HEK293T (cell line): ENCODE results near the gene MTA2.
A peak's percentile ranks its signal among the peaks of the same experiment; 100 is the strongest.
"Not testable (repeated sequence)": the region's sequence is repeated elsewhere in the genome, so short reads cannot be mapped to it uniquely, and the experiment has no call there.

ENCODE experiments used
- CTCF ChIA-PET: fragments of 350-600 bp; formaldehyde crosslinking; extraction: SDS; loops from one replicate; lab custom pipeline; 2021; ENCODE audit warnings: antibody characterized with exemption, inconsistent platforms; lab: Yijun Ruan, JAX
- POLR2A ChIA-PET: fragments of 350-600 bp; formaldehyde crosslinking; extraction: SDS; loops from one replicate; lab custom pipeline; 2020; ENCODE audit warnings: antibody characterized with exemption, inconsistent platforms; lab: Yijun Ruan, JAX
- DNase-seq: peaks from one replicate; pipeline ENCODE4 v3.0.0; 2012; ENCODE audit warnings: mixed read lengths; ENCODE audit errors: extremely low spot score
- ARNT ChIP-seq: fragments of 450-650 bp; IDR thresholded peaks from 2 replicates; pipeline ENCODE4 v1.6.1; 2017; ENCODE audit warnings: mild to moderate bottlenecking
- BHLHE40 ChIP-seq: fragments of 450-650 bp; IDR thresholded peaks from 2 replicates; pipeline ENCODE4 v1.6.1; 2016; ENCODE audit warnings: mild to moderate bottlenecking, moderate library complexity, borderline replicate concordance
- CTBP1 ChIP-seq: fragments of 450-650 bp; IDR thresholded peaks from 2 replicates; pipeline ENCODE4 v1.6.1; 2016; ENCODE audit warnings: borderline replicate concordance
- ELF4 ChIP-seq: fragments of 450-650 bp; IDR thresholded peaks from 2 replicates; pipeline ENCODE4 v1.6.1; 2017; ENCODE audit warnings: antibody characterized with exemption
- FOXA1 ChIP-seq: fragments of 450-650 bp; IDR thresholded peaks from 2 replicates; pipeline ENCODE4 v1.6.1; 2016; ENCODE audit warnings: mild to moderate bottlenecking
- FOXK2 ChIP-seq: fragments of 450-650 bp; IDR thresholded peaks from 2 replicates; pipeline ENCODE4 v1.6.1; 2016; ENCODE audit warnings: mild to moderate bottlenecking
- FOXM1 ChIP-seq: fragments of 450-650 bp; IDR thresholded peaks from 2 replicates; pipeline ENCODE4 v1.6.1; 2017; ENCODE audit warnings: mild to moderate bottlenecking, borderline replicate concordance
- HDGF ChIP-seq: fragments of 450-650 bp; IDR thresholded peaks from 2 replicates; pipeline ENCODE4 v1.6.1; 2017; ENCODE audit warnings: antibody characterized with exemption, borderline replicate concordance
- L3MBTL2 ChIP-seq: fragments of 450-650 bp; conservative IDR thresholded peaks from 2 replicates; pipeline ENCODE4 v1.6.1; 2016; ENCODE audit warnings: mild to moderate bottlenecking
- LEF1 ChIP-seq: fragments of 450-650 bp; IDR thresholded peaks from 2 replicates; pipeline ENCODE4 v1.6.1; 2017; ENCODE audit warnings: mild to moderate bottlenecking, borderline replicate concordance
- NFRKB ChIP-seq: fragments of 450-650 bp; IDR thresholded peaks from 2 replicates; pipeline ENCODE4 v1.6.1; 2016; ENCODE audit warnings: mild to moderate bottlenecking, moderate library complexity
- SP1 ChIP-seq: fragments of 450-650 bp; IDR thresholded peaks from 2 replicates; pipeline ENCODE4 v1.6.1; 2017
- SUZ12 ChIP-seq: fragments of 450-650 bp; IDR thresholded peaks from 2 replicates; pipeline ENCODE4 v1.6.1; 2016; ENCODE audit warnings: mild to moderate bottlenecking
- TARDBP ChIP-seq: fragments of 450-650 bp; IDR thresholded peaks from 2 replicates; pipeline ENCODE4 v1.6.1; 2016
- ZNF384 ChIP-seq: fragments of 450-650 bp; IDR thresholded peaks from 2 replicates; pipeline ENCODE4 v1.6.1; 2016
- TF ChIP-seq, protein P1 (sequence below): fragments of 450-650 bp; IDR thresholded peaks from 2 replicates; pipeline ENCODE4 v1.6.1; 2016

MTA2 gene

DNA sequence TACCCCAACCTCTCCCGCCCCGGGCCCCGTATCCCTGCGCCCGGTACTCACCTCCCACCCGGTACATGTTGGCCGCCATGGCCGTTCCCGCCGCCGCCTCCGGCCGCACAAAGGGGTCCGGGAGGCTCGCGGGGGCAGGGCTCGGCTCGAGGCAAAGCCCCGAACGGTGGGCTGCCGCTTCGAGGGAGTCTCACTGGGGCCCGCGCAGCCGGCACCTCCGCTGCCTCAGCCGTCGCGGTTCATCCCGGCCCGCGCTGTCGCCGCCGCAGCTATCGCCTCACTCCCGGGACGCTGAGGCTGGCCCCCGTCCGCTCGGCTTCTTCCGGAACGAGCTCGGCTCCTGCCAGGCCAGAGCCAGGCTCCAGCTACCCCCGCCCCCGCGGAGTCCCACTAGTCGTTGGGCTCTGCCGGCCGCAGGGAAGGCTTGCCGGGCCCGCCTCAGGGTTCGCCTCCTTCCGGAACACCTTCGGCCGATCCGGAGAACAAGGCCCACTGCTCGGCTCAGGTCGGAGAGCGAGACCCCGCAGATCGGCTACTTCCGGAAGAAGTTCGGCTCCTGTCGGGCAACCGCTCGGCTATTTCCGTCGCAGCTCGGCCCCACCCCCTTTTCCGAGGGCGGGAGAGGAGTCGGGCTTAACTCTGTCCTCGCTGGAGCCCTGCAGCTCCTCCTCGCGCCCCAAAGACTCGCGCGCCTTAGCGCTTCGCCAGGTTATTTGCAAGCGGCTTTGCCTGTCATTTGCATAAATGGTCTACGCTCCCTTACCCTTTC is at the start of gene MTA2:
Gene MTA2 (minus strand): TSS at position 494 of the 769 bp plus-strand sequence. CDS start 415 bp downstream, at position 79.
- CTCF ChIA-PET: interaction anchor here (0.6 to 2.1 kb wide), 6 partner anchors 9 to 177 kb away, joined by 3 to 9 read pairs (median 8); partner anchors contain the start of genes EML3 and TUT1

DNA sequence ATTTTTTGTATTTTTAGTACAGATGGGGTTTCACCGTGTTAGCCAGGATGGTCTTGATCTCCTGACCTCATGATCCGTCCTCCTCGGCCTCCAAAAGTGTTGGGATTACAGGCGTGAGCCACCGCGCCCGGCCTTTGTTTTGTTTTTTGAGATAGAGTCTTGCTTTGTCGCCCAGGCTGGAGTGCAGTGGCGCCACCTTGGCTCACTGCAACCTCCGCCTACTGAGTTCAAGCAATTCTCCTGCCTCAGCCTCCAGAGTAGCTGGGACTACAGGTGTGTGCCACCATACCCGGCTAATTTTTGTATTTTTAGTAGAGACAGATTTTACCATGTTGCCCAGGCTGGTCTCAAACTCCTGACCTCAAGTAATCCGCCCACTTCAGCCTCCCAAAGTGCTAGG is 48.6 kb upstream of the MTA2 start:
- CTCF ChIA-PET: interaction anchor here (1.0 kb wide), 1 partner anchor 97 kb away, joined by 3 read pairs; no protein-coding TSS in a partner anchor
- POLR2A ChIA-PET: interaction anchor here (0.9 to 1.3 kb wide), 5 partner anchors 15 to 59 kb away, joined by 3 to 6 read pairs (median 5); partner anchors contain the start of genes C11orf98, CSKMT, LBHD1 and MTA2
- DNase-seq: not testable (repeated sequence)

More for the DNA sequence above, at the start of gene MTA2:
- TF ChIP-seq HDGF (peak; percentile 26; the same call in 1 of the 2 replicates), TARDBP (no peak)
- DNase-seq: peak; percentile 97
- POLR2A ChIA-PET: interaction anchor here (0.6 to 3.4 kb wide), 24 partner anchors 10 to 289 kb away, joined by 3 to 105 read pairs (median 4); partner anchors contain the start of genes B3GAT3, BSCL2, C11orf98 and CSKMT

DNA sequence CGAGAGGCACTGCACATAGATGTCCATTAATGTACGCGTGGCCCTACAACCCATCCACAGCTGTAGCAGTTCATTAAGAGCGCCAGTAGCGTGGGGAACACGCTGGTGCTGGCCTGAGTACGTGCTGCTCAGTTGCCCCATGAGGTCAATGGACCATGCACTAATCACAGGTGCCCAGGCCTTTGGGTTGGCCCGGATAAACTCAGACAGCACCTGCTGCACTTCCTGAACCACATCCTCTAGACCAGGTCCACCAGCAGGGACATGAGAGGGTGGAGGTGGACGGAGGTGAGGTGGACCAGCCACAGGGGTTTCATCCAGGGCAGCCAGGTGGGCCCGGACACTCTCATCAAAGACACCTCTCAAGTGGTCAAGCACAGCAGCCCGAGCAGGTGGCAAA is 47.8 kb upstream of the MTA2 start:
- no peak for DNase-seq
- ChIA-PET CTCF (interaction anchor here (1.0 kb wide), 1 partner anchor 96 kb away, joined by 3 read pairs; no protein-coding TSS in a partner anchor), POLR2A (interaction anchor here (0.9 to 4.3 kb wide), 7 partner anchors 15 to 192 kb away, joined by 3 to 33 read pairs (median 4); partner anchors contain the start of genes C11orf98, CSKMT, LBHD1 and MTA2)
- TF ChIP-seq SP1: no peak
- TF ChIP-seq, protein P1, sequence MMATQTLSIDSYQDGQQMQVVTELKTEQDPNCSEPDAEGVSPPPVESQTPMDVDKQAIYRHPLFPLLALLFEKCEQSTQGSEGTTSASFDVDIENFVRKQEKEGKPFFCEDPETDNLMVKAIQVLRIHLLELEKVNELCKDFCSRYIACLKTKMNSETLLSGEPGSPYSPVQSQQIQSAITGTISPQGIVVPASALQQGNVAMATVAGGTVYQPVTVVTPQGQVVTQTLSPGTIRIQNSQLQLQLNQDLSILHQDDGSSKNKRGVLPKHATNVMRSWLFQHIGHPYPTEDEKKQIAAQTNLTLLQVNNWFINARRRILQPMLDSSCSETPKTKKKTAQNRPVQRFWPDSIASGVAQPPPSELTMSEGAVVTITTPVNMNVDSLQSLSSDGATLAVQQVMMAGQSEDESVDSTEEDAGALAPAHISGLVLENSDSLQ: no peak
- no peak for TF ChIP-seq CTBP1
- no peak for TF ChIP-seq SUZ12
- no peak for TF ChIP-seq FOXM1
- TF ChIP-seq ZNF384: no peak
- TF ChIP-seq ARNT: no peak
- no peak for TF ChIP-seq L3MBTL2
- no peak for TF ChIP-seq LEF1
- TF ChIP-seq ELF4: no peak

DNA sequence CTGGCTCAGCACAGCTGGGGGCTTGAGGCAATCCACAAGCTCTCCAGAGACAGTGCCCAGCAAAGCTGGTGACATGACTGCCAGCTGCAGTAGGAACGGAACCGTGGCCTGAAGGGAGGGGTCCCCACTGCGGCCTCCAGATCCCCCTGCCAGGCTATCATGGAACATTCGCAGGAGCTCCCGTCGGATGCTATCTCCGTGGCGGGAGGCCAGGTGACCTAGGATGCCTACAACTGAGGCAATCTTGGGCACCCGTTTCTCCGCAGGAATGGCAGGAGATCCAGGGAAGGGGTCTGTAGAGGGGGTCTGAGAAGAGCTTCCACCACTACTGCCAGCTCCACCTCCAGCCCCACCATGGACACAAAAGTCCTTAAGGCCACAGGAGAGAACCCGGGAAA is 47.3 kb upstream of the MTA2 start:
- TF ChIP-seq BHLHE40: no peak
- CTCF ChIA-PET: no interaction called here
- POLR2A ChIA-PET: interaction anchor here (1.0 to 4.3 kb wide), 6 partner anchors 16 to 192 kb away, joined by 3 to 33 read pairs (median 4); partner anchors contain the start of genes C11orf98, CSKMT, LBHD1 and MTA2
- no peak for DNase-seq

DNA sequence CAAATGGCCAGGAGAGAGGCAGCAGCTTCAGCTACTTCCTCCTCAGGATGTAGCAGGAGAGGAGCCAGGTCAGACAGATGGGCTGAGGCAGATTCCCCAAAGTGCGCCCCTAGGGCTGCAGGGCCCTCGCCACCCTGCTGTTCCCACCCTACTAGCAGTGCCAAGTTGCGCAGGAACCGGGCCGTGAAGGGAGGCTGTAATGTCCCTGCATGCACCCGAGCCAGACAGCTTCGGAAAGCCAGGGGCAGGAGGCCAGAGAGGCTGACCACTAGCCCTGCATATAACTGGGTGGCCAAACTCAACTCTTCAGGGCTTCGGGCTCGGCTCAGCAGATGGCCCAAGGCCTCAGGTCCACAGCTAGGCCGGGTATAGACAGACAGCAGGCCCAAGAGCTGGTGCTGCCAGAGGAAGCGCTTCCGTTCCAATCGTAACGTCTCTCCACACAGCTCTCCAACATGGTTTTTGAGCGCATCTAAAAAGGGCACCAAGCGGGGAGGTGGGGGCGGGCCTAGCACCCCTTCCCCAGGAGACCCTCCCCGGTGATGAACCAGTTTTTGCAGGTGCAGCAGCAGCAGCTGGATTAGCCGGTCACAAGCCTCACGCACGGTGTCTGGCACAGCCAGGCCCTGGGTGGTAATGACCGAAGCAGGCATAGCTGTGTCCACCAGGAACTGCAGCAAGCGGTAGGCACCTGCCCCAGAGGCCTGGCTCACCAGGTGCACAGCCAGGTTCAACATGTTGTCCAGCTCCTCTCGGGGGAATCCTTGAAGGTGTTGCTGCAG is 46.7 kb upstream of the MTA2 start:
- TF ChIP-seq CTBP1: no peak
- no peak for TF ChIP-seq LEF1
- TF ChIP-seq FOXK2: no peak
- TF ChIP-seq ELF4: no peak
- TF ChIP-seq TARDBP: no peak
- no peak for TF ChIP-seq SUZ12
- TF ChIP-seq HDGF: no peak
- no peak for TF ChIP-seq FOXM1
- CTCF ChIA-PET: no interaction called here
- POLR2A ChIA-PET: interaction anchor here (1.0 to 4.3 kb wide), 7 partner anchors 17 to 193 kb away, joined by 3 to 33 read pairs (median 4); partner anchors contain the start of genes B3GAT3, C11orf98, CSKMT and LBHD1
- DNase-seq: no peak

DNA sequence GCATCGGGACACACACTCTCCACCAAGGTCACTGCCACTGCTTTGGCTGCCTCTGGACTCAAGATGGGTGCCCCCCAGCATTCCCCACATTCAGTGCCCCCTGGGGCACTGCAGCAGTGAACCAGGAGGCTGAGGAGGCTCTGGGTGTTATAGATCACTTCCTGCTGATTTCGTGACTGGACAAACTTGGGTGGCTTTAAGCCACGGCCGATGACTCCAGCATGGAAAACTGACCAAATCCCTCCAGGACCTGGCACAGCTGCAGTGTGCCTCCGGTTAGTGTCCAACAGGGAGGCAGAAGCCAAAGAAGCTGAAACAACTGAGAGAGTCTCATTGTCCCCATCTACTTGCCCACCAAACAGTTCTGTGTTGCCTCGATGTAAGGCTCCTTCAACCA is 45.9 kb upstream of the MTA2 start:
- DNase-seq: no peak
- ChIA-PET POLR2A (interaction anchor here (1.0 to 4.3 kb wide), 7 partner anchors 17 to 106 kb away, joined by 3 to 33 read pairs (median 5); partner anchors contain the start of genes B3GAT3, C11orf98, CSKMT and EEF1G), CTCF (no interaction called here)
- TF ChIP-seq ARNT (no peak), FOXA1 (no peak), CTBP1 (no peak), HDGF (no peak), LEF1 (no peak)

DNA sequence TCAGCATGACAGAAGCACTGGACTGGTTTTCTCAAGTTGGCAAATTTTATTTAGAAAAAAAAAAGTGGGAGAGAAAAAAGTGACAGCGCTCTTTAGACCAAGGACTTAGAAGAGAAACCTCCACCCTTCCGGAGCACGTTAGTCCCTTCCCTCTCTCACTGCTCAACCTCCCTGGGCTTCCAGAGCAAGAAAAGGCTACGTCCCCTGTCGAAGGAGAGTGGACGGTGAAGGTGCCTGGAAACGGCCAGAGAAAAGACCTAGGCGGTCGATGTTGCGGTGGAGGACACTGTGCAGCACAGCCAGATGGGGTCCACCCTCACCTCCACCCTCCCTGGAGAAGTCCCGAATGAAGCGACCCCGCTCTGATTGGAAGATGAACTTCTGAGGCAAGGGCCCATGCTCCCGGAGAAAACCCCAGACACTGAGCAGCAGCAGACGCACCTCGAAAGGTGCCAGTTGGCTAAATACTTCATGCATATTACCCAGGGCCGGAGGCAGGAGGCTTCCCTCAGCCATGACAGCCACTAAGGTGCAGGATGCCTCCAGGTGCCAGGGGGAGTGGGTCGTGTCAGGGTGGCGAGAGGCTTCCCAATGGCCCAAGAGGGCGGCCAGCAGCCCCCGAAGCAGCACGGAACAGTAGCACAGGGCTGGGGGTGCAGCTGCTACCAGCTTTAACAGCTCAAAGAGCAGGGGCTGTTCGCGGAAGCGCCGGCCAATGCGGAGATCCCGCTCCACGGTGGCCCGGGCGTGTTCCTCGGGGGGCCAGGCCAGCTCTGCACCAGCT is 45.4 kb upstream of the MTA2 start:
- ChIA-PET CTCF (no interaction called here), POLR2A (interaction anchor here (0.6 to 4.3 kb wide), 16 partner anchors 9 to 107 kb away, joined by 3 to 33 read pairs (median 4); partner anchors contain the start of genes B3GAT3, C11orf98, CSKMT and EEF1G)
- TF ChIP-seq CTBP1: no peak
- no peak for TF ChIP-seq TARDBP
- TF ChIP-seq L3MBTL2: no peak
- no peak for TF ChIP-seq BHLHE40
- TF ChIP-seq SP1: no peak
- TF ChIP-seq ARNT: no peak
- no peak for TF ChIP-seq FOXA1
- TF ChIP-seq SUZ12: no peak
- no peak for TF ChIP-seq FOXM1
- TF ChIP-seq FOXK2: no peak
- TF ChIP-seq, protein P1: no peak
- no peak for TF ChIP-seq NFRKB
- no peak for TF ChIP-seq ELF4
- TF ChIP-seq HDGF: no peak
- TF ChIP-seq ZNF384: no peak
- TF ChIP-seq LEF1: no peak
- DNase-seq: no peak
